HG02759 (cell line): ENCODE results near the gene ZNF121.
A peak's percentile ranks its signal among the peaks of the same experiment; 100 is the strongest.
"Not testable (repeated sequence)": the region's sequence is repeated elsewhere in the genome, so short reads cannot be mapped to it uniquely, and the experiment has no call there.

Source experiments
- ATAC-seq: cut with Tn5 transposase; IDR thresholded peaks from one replicate; pipeline ENCODE4 v1.9.1; 2021; ENCODE audit warnings: mild to moderate bottlenecking, moderate library complexity; ENCODE audit not compliant: unreplicated experiment

Gene ZNF121

DNA sequence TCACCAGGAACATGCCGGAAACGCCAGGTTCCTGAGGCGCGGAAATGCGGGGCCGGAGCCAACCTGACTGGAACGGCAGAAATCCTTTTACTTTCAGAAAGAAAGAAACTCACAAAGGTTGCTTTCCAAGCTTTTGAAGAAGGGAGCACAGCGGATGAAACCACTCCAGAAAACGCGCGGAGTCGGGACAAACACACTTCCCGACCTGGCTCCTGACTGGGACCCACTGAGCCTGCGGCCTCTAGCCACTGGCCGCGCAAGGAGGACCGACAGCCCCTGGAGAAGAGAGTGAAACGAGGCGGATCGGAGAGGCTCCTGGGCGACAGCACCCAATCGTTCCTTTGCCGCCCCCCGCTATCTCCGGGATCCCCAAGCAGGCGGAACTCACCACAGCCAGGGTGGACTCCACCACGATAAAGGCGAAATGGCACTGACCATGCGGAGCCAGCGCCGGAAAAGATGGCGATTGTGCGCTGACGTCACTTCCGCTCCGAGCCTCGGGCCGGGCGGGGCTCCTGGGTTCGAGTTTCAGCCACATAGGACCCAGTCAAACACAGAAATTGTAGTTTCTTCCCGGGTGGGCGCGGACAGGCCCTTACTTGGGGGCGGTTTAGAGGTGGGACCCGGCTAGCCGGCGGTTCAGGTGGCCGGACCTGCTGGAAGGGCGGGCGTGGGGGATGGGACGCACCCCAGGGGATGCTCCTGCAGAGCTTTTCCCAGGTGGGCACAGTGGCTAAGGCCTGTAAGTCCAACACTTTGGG is at the start of gene ZNF121:
Gene ZNF121, minus strand, starts transcription at position 432 of the 761 bp plus-strand sequence. CDS start 16,407 bp downstream, outside the sequence.
- ATAC-seq = peak; percentile 96

DNA sequence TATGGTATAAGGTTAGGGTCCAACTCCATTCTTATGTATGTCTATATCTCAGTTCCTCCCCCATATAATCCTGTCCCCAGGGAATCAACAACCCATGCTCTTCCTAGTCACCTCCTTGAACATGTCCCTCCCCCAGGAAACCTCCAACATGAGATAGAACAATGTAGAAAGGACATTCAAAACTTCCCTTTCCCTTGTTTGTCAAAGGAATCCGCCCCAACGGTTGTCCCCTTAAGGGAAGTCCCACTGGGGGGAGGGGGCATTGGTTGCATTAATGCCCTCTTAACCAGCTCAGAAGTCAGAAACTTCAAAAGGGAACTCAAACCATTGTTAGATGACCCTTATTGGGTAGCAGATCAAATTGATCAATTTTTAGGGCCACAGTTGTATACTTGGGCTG is 43.6 kb upstream of the ZNF121 start:
- ATAC-seq = no peak

DNA sequence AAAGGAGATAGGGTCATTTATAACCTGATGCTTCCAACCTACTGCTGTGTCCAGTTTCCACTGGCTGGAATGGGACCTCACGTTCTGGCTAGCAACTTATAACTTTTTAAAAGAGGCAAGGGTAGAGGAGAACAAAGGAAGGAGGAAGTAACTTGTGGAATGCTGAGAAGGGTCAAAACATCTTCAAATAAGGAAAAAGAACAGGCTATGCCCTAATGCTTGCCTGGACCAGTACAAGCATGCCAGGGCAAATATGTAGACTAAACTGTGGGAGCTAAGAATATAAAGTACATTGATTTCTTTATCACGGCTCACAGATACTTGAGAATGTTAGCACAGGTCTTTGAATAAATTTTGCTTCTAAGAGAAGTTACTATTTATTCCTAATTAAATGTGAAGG is 38.2 kb upstream of the ZNF121 start:
- no peak for ATAC-seq

DNA sequence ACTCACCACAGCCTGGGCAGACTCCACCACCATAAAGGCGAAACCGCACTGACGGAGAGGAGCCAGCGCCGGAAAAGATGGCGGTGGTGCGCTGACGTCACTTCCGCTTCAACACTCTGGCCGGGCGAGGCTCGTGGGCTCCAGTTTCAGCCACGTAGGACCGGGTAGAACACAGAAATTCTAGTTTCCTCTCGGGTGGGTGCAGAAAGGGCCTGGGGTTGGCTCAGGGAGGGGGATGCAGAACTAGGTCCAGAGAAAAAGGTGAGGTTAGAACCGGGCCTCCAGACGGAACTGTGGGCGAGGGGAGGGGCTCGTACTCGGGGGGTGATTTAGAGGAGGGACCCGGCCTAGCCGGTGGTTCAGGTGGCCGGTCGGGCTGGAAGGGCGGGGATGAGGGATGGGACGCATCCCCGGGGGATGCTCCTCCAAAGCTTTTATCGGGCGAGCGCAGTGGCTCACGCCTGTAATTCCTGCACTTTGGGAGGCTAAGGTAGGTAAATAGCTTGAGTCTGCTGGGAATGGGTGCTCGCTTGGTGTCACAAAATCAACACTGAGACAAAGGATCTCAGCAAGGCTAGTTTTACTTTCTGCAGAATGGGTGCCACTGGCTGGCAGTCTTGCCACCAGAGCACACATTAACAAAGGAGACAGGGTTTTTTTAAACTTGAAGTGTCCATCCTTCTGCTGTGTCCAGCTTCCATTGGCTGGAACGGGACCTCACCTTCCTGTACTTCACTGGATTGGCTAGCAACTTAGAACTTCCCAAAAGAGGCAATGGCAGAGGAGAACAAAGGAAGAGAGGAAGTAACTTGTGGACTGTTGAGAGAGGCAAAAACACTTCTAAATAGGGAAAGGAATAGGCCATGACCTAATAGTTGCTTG is 37.1 kb upstream of the ZNF121 start, which contains the start of gene ZNF561:
Gene ZNF561, minus strand, starts transcription at position 77 of the 882 bp plus-strand sequence. CDS start 1,776 bp downstream, outside the sequence.
- ATAC-seq = peak; percentile 87

DNA sequence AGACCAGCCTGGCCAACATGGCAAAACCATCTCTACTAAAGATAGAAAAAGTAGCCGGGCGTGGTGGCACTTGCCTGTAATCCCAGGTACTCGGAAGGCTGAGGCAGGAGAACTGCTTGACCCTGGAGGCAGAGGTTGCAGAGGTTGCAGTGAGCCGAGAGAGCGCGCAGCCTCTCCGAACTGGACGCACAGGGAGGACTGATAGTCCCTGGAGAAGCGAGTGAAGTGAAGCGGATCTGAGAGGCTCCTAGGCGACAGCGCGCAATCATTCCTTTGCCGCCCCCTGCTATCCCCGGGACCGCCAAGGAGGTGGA is 36.5 kb upstream of the ZNF121 start:
- peak; percentile 30 for ATAC-seq

DNA sequence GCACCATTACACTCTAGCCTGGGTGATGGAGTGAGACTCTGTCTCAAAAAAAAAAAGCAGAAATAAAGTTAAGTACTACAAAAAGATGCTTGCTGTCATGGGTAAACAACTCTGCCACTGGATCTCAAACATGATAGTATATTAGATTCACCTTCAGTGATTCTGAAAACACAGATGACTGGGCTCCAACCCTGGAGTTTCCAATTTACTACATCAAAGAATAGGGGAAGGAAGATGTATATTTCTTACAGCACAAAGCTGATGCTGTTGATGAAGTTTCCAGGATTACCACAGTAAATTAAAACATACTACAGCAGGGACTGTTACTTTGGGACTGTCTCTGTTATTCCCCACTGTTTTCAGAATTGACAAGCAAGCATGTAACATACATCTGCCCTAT is 31.5 kb upstream of the ZNF121 start:
- ATAC-seq = no peak

DNA sequence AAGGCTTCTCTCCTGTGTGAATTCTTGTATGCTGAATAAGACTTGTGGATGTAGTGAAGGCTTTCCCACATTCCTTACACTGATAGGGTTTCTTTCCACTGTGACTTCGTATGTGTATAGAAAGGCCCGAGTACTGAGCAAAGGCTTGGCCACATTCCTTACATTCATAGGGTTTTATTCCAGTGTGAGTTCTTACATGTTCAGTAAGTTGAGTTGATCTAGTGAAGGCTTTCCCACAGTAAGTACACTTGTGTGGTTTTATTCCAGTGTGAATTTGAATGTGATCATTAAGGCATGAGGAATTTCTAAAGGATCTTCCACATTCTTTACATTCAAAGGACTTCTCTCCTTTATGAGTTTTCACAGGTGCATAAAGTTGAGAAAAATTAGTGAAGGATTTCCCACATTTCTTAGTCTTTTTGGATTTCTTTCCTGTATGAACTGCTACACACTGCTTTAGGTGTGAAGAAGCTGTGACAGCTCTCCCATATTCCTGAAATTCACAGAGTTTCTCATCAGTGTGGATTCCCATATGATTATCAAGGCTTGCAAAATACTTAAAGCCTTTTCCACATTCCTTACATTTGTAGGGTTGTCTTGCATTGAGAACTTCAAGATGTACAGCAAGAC is 26.3 kb upstream of the ZNF121 start:
- no peak for ATAC-seq

DNA sequence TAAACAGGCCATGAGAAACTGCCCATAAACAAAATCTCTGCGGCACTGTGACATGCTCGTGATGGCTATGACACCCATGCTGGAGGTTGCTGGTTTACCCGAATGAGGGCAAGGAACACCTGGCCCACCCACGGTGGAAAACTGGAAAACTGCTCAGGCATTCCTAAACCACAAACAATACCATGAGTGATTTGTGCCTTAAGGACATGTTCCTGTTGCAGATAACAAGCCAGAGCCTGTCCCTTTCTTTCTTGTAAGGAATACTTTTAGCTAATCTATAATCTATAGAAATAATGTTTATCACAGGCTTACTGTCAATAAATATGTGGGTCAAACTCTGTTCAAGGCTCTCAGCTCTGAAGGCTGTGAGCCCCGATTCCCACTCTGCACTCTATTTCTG is 24.6 kb upstream of the ZNF121 start:
- no peak for ATAC-seq

DNA sequence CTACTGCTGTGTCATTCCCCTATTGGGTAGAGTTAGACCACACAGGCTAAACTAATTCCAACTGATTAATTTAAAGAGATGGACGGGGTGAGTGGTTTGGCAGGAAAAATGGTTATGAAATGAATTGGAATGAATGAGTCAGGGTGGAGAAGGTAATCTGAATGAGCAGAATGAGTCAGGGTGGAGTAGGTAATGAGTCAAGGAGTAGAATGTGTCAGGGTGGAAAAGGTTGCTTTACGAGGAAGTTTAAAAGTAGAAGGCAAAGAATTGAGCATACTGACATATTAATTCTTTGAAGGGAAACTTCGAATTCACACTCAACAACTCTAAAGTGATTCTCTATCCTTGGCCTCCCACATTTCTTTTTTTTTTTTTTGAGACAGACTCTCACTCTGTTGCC is 12.7 kb upstream of the ZNF121 start:
- no peak for ATAC-seq

DNA sequence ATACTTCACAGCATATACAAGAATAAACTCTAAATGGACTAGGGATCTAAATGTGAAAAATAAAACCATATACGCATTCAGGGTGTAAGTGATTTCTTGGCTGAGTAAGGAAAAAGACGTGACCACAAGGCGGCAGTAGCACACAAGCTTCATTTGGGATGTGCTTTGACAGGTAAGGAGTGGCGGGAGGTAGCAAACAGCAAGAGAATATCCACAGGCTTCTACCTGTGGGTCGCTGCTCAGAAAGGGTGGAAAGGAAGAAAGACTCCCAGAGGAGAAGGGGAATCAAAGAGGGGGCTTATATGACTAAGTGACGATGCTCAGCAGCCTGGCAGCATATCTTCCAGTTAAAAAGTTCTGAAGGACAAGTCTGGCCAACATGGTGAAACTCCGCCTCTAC is 2.5 kb upstream of the ZNF121 start:
- no peak for ATAC-seq

DNA sequence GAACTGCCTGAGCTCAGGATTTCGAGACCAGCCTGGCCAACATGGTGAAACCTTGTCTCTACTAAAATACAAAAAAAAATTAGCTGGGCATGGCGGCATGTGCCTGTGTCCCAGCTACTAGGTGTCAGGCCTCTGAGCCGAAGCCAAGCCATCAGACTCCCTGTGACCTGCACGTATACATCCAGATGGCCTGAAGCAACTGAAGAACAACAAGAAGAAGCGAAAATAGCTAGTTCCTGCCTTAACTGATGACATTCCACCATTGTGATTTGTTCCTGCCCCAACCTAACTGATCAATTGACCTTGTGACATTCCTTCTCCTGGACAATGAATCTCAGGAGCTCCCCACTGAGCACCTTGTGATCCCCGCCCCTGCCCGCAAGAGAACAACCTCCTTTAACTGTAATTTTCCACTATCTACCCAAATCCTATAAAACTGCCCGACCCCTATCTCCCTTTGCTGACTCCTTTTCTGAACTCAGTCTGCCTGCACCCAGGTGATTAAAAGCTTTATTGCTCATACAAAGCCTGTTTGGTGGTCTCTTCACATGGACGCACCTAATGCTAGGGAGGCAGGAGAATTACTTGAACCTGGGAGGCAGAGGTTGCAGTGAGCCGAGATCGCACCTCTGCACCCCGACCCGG is 2.1 kb downstream of the ZNF121 start:
- ATAC-seq = not testable (repeated sequence)

DNA sequence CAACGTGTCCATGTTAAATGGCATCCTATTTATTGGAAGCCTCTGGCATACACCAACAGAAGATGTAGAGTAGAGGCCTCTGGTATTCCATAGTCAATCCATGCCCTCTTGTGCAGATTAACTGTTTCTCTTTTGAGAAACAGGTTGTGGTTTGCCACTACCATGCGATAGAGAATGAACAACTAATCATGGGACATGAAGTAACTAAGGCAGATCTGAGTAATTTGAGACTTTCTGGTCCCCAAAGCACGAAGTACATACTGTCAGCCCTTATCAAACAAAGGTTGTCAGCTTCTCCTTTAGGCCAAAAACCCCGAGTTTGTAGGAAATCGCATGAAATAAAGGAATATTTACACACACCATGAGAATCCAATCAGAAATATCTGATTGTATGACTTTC is 3.6 kb downstream of the ZNF121 start:
- ATAC-seq = no peak

DNA sequence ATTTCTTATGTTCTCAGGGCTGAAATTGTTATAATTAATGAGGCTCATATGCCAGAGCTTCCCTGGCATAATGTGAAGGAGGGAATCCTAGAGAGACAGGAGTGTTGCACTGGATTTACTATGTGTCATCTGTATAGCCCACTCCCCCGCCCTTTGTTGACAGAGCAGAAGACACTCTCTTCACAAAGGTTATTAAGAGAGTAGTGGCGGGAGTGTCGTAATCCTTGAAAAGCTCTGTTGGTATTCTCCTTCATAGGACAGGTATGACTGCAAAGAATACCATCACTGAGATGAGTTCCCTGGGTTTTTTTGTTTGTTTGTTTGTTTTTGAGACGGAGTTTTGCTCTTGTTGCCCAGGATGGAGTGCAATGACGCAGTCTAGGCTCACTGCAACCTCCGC is 14.0 kb downstream of the ZNF121 start:
- ATAC-seq = no peak

DNA sequence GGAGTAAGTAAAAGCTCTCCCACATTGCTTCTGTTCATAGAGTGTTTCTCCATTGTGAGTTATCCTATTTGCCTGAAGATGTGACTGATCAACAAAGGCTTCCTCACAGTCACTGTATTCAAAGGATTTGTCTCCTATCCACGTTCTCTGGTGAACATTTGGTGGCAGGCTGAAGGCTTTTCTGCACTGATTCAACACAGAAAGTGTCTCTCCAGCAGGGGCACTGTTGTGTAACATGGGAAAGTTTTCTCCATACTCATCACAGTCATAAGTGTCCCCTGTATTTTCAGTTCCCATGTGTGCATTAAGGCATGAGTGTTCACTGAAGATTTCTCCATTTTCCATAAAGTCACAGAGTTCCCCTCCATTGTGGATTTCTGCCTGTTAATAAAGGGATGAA is 17.6 kb downstream of the ZNF121 start:
- no peak for ATAC-seq

DNA sequence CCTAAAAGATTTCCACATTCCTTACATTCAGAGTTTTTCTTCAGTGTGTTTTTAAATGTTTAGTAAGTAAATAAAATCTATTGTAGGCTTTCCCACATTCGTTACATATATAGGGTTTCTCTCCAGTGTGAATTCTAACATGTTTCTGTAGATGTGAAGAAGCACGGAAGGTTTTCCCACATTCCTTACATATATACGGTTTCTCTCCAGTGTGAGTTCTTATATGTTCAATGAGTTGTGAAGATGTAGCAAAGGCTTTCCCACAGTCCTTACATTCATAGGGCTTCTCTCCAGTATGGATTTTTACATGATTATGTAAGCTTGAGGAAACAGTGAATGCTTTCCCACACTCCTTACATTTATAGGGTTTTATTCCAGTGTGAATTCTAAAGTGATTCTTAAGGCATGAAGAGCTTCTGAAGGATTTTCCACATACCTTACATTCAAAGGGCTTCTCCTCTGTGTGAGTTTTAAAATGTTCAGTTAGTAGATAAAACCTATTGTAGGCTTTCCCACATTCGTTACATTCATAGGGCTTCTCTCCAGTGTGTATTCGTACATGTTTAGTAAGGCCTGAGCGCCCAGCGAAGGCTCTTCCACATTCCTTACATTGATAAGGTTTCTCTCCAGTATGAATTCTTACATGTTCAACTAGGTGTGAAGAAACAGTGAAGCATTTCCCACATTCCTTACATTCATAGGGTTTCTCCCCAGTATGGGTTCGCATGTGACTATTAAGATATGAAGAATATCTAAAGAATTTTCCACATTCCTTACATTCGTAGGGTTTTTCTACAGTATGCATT is 18.2 kb downstream of the ZNF121 start:
- no peak for ATAC-seq

DNA sequence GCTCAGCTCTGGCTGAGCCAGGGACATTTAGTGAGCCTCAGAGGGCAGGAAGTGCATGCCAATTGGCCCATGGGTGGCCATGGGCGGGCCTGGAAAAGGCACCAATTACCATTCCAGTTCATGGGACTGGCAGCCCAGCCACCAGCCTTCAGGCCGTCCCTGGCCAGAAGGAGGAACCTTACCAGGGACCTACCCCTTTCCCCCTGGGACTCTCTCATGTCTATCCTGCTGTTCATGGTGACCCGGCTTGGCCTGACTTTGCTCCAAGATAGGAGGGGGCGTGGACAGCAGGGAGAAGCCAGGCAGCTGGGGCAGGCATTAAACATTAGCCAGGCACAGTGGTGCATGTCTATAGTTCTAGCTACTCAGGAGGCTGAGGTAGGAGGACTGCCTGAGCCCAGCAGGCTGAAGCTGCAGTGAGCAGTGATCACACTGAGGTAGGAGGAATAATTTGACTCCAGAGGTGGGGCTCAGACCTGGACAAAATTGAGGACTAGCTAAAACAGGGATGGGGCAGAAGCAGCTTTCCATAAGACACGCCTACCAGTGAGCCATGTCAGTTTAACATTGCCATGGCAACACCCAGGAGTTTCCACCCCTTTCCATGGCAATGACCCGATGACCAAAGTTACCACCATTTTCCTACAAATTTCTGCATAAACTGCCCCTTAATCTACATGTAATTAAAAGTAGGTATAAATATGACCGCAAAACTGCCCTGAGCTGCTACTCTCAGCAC is 31.6 kb downstream of the ZNF121 start:
- no peak for ATAC-seq

DNA sequence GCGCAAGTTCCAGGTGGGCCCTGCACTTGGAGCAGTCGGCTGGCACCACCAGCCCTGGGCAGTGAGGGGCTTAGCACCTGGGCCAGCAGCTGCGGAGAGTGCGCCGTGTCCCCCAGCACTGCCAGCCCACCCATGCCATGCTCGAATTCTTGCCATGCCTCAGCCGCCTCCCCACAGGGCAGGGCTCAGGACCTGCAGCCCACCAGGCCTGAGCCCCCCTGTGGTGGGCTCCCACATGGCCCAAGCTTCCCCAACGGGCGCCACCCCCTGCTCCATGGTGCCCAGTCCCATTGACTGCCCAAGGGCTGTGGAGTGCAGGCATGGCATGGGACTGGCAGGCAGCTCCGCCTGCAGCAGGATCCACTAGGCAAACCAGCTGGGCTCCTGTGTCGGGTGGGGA is 36.4 kb downstream of the ZNF121 start:
- ATAC-seq = no peak

DNA sequence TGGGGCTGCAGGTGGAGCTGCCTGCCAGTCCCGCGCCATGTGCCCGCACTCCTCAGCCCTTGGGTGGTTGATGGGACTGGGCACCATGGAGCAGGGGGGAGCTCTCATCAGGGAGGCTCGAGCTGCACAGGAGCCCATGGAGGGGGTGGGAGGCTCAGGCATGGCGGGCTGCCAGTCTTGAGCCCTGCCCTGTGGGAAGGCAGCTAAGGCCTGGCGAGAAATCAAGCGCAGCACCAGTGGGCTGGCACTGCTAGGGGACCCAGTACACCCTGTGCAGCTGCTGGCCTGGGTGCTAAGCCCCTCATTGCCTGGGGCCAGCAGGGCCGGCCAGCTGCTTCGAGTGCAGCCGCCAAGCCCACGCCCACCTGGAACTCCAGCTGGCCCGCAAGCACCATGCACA is 43.0 kb downstream of the ZNF121 start:
- not testable (repeated sequence) for ATAC-seq

DNA sequence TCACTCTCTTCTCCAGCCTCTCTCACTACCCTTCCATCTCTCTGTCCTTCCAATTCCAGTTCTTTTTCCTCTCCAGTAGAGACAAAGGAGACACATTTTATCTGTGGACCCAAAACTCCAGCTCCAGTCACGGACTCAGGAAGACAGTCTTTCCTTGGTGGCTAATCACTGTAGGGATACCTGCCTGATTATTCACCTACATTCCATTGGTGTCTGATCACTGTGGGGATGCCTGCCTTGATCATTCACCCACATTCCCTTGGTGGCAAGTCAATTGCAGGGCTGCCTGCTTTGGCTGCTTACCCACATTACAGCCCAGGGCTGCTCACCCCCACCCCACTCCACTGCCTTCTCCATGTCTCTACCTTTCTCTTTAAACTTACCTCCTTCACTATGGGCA is 44.4 kb downstream of the ZNF121 start:
- not testable (repeated sequence) for ATAC-seq

DNA sequence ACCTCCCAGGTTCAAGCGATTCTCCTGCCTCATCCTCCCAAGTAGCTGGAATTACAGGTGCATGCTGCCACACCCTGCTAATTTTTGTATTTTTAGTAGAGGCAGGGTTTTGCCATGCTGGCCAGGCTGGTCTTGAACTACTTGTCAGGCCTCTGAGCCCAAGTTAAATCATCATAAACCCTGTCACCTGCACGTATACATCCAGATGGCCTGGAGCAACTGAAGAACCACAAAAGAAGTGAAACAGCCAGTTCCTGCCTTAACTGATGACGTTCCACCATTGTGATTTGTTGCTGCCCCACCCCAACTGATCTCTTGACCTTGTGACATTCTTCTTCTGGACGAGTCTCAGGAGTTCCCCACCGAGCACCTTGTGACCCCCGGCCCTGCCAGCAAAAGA is 45.1 kb downstream of the ZNF121 start:
- not testable (repeated sequence) for ATAC-seq
